HG02588 (cell line): ENCODE results near the gene SRSF3.
A peak's percentile ranks its signal among the peaks of the same experiment; 100 is the strongest.
"Not testable (repeated sequence)": the region's sequence is repeated elsewhere in the genome, so short reads cannot be mapped to it uniquely, and the experiment has no call there.

Experiments used
- ATAC-seq: cut with Tn5 transposase; IDR thresholded peaks from one replicate; pipeline ENCODE4 v1.9.1; 2021; ENCODE audit warnings: mild to moderate bottlenecking, moderate library complexity; ENCODE audit not compliant: unreplicated experiment

SRSF3 gene

DNA sequence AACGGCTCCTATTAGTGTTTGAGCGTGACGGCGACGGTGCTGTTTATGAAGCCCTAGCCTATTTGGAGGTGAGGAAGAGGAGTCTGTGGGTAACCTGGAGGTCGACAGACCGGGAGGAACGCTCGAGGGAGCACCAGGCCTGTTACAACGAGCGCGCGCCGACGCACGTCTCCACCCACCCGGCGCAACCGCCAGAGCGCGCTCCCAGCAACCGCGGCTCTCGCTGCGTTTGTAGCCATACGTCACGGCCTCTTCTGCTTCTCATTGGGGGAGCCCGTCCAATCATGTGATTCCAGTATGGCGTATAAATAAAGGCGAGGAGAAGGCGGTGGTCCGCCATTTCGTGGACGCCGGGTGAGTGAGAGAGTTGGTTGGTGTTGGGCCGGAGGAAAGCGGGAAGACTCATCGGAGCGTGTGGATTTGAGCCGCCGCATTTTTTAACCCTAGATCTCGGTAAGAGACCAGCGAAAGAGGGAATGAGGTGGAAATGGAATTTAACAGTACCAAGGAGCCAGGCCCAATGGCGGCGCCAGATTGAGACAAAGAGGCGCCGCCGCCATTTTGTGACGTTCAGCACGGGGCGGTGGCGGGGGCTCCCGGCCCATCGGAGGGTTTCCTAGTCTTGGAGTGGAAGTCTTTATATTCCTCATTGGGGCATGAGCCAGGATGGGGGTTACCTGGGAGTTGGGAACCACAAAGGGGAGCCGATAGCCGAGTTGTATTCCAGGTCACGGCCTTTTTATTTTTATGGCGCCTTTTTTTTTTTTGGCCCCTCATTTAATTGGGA lies at the start of gene SRSF3:
SRSF3 (plus strand) TSS at position 334 of the 787 bp plus-strand sequence. CDS start 2,401 bp downstream, outside the sequence.
- ATAC-seq, result peak; percentile 87

DNA sequence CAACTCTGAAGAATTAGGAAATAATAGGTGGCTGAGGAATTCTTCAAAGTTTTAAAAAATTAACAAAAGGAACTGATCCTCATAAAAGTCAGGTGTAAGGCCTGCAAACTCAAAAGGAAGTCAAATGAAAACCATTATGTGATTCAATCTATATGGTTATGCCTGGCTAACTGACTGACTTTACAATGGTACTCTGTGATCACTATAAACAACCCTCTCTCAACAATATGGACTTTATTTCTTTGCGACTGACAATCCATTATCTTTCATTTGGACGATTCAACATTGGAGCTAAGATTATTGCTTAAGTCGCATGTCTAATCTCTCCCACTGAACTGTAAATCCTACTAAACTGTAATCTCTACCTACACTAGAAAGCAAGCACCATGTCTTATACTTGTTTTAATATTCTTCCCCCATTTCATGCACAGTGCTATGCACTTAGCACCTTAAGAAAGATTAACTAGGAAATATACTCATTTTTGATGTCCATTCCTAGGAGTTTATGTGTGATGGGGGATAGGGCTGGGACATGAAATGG lies 48.3 kb upstream of the SRSF3 start:
- no peak for ATAC-seq

DNA sequence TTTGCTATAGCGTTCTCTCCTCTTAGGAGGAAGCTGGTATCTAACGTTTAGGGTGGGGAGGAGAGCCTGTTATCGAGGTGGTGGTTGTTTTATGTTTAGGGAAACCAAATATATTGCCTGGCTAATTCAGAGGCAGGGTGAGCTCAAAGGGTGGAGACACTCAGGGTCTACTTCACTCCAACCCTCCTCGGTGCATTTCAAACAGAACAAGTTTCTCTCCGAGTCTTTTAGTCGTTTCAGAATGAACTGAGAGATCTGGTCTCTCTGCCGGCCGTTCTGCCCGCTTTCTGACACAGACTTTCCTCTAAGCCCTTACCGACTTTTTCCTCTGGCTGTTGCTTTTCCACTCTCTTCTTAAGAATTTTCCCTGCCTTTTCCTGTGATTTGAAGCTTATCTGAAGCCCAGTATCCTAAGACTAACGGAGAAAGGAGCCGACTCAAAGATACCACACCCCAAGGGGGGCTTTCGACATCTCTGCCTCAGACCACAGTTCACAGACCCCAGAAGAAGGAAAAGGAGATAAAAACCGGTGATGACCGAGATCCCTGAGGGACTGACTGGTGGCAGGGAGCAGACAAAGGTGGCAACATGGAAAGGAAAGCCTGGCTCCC lies 47.7 kb upstream of the SRSF3 start:
- peak; percentile 2 for ATAC-seq

DNA sequence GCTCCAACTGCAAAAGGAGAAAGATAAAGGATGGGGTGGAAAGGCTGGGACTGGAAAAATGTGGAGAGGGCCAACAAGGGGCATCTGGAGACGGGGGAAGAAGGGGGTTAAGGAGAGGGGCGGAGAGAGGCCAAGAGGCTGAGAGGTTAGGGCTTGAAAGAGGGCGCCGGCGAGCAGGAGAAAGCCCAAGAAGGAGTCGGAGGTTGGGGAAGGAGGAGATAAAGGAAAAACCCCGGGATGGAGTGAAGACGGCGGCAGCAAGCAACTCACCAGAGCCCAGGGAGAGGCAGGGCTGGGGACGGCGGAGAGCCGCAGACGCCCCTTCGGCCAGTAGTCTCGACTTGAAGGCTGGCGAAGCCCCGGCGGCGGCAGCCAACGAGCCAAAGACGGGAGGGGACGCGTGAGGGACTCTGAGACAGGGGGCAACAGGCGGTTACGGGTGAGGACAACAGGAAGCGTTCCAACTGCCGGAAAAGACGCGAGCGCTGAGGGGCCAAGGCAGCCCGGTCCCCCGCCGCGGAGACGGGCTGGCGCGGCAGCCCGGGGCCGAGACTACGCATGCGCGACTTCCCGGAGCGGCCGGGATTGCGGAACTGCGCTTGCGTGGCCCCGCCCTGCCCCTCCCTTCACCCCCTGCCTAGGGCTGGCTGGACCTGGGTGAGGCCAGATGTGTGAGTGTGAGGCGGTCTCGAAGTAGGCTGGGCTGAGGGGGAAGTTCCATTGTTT lies 47.1 kb upstream of the SRSF3 start, which contains the start of gene STK38:
STK38 (minus strand) TSS at position 560 of the 726 bp plus-strand sequence. CDS start 7,277 bp downstream, outside the sequence.
- ATAC-seq, result peak; percentile 81

DNA sequence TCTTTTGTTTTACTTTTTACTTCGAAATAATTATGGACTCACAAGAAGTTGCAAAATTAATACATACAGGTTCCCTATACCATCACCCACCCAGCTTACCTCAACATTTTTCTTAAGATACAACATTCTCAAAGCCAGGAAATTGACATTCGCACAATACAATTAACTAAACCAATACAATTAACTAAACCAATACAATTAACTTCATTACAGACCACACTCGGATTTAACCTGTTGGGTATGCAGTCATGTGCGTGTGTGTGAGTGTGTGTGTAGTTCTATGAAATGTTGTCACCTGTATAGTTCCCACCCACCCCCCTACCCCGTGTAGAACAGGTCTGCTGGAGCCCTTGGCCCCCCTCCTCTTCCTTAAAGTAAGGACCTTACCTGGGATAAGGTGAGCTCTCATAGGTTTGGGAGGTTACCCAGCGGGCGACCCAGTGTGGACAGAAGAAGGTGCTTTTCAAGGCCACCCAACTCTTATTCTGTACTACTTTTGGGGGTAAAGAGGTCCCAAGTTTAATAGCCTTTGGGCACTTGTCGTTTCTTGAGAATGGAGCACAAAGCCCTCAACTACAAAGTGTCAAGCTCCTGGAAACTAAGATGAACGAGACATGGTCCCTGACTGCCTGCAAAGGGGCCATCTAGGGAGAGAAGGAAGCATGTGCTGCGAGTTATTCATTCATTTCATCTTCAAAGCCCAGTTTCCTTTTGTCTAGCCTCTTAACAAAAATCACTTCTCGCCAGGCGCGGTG lies 46.3 kb upstream of the SRSF3 start:
- ATAC-seq, result no peak

DNA sequence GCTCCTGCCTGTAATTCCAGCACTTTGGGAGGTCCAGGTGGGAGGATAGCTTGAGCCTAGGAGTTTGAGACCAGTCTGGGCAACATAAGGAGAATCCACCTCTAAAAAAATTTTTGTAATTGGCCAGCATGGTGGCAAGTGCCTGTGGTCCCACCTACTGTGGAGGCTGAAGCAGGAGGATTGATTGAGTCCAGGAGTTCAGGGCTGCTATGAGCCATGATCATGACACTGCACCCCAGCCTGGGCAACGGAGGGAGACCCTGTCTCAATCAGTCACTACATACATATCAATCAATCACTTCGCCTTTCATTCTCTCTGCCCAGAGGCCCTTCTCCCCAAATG lies 45.8 kb upstream of the SRSF3 start:
- no peak for ATAC-seq

DNA sequence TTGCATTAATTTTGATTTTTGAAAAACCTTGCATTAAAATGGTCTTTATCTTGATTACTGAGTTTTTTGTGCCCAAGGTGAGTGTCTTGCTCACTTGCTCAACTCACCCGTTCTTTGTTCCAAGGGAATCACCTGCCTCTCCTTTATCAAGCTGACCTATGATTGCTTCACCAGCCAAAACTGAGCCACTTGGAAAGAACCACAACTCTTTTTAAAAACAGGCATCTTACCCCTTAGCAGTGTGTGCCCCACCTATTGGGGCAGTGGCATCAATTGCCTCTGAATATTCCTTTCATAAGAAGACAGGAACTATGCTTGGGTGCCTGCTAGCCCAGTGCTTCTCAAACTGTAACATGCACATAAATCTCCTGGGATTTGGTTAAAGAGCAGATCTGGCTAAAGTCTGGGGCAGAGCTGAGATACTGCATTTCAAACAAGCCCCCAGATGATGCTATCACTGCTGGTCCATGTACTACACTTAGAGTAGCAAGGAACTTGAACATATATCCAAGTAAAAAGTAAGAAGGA lies 43.6 kb upstream of the SRSF3 start:
- no peak for ATAC-seq

DNA sequence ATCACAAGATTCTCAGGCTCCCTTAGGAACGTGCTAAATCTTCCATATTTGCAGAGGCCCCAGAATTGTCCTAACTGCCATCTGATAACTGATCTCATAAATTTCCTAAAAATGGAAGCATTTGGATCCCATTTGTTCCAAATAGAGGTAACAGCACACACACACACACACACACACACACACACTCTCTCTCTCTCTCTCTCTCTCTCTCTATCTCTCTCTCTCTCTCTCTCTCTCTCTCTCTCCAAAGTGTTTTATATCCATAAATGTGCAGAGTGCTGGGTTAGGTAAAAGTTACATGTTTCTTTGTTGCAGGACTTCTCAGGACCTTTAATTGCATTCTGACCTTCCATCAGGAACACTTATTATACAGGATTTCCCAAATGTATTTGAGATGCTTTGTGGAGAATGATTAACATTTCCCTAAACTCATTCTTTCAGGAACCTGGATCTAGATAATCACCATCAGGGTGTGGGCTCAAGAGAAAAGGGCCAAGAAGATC lies 38.4 kb upstream of the SRSF3 start:
- ATAC-seq, result no peak

DNA sequence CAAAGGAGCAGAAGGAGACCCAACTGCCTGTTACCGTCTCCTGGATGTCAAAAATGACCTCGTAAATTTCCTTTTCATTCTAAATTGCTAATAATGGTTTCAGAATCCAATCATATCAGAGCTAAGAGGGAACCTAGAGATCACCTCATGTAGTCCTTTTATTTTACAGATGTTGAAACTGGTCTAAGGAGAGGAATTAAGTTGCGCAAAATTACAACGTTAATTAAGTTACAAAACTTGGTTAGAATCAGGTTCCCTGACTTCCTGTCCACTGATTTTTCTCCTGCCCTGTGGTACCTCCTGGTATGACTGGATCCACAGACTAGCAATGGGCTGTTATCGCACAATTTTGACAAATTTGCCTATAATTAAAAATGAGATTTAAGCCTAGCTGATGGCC lies 37.9 kb upstream of the SRSF3 start:
- ATAC-seq, result no peak

DNA sequence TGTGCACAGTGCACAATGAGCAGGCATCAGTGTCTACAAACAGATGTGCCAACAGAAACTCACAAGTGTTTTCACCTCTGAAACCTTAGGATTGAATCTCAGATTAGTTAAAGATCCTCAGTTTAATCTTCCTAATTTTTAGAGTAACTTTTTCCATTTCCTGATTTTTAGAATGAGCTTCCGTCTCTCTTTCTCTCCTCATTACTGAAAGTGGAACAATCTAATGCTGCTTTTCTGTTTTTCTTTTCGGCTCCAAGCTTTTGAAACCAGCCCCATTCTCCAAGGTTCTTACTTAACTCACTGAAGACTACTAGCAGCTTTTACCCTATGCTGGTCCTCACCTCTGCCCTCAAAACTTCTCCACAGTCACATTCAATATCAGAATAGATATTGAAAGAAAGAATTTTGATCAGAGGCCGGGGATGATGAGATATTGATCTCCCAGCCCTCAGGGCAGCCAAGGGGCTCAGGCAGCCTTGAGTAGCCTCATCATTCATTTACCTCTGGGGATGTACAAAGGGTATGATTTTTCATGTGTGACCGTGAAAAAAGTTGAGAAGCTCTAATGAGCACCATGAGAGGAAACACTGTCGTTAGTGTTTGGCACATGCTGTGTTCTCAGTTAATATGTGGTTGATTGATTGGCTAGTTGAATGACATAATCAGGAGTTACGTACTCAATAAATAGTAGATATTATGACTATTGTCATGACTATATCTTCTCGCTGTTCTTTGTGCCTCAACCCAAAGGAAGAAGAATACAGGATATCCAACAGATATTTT lies 35.0 kb upstream of the SRSF3 start:
- ATAC-seq, result no peak

DNA sequence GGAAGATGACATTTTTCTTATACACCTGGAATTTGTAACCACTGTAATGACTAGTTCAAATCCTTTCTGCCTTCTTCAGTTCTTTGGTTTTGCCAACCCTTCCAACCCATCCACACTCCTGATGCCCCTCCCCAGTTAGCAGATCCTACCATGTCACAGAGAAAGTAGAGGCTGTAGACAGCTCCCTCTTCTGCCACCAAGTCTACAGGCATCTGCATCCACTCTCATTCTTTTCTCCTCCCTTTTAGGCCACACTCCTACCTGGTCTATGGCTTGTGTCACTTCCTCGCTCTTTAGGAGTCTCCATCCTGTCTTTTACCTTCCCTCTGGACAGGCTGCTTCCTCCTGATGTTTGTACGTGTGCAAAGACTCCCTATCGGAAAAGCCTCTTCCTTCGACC lies 33.3 kb upstream of the SRSF3 start:
- ATAC-seq, result no peak

DNA sequence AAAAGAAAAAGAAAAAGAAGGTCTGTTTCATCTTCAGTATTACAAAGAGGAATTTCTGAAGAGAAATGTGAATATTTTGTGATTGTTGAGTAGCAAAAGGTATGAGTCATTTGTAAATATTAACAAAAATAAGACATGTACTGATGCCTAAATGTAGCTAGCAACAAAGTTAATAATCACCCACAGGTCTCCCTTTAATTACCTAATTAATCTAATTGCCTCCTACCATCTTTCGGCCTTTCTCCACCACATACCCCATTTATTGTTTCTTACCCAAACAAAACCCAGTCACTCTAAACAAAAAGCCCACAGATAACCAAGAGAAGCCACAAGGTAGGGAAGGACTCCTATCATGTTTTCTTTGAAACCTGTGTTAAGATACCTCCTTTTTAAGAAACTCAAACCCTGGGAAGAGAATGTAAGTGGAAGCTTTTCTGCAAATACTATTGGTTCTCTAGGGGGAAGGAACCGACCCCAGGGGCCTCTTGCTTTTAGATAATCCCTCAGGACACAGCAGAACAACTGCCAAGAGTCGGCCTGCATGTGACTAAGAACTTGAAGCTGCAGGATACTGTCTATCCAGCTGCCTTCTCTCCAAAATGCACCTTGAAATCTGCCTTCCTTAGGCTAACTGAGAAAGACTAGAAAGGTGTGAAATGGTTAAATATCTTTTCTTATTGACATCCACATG lies 30.8 kb upstream of the SRSF3 start:
- ATAC-seq, result no peak

DNA sequence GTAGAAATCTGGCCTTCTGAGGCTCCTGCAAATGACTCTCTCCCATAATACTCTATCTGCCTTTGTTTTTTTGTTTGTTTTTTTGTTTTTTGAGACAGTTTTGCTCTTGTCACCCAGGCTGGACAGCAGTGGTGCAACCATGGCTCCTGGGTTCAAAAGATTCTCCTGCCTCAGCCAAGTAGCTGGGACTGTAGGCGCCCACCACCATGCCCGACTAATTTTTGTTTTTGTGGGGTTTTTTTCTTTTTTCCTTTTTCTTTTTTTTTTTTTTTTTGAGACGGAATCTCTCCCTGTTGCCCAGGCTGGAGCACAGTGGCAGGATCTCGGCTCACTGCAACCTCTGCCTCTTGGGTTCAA lies 30.3 kb upstream of the SRSF3 start:
- ATAC-seq, result no peak

DNA sequence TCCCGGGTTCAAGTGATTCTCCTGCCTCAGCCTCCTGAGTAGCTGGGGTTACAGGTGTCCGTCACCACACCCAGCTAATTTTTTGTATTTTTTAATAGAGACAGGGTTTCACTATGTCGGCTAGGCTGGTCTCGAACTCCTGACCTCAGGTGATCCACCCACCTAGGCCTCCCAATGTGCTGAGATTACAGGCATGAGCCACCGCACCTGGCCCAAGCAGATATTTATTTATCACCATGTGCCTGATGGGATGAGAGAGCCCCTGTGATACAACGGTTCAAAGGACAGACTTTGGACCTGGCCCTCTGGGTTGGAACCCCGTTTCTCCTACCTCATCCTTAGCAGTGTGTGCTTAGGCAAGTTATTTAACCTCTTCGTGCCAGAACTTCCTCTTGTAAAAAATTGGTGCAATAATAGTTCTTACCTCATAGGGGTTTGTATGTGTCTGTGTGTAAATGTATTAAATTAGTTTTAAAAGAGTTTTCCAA lies 27.7 kb upstream of the SRSF3 start:
- ATAC-seq, result no peak

DNA sequence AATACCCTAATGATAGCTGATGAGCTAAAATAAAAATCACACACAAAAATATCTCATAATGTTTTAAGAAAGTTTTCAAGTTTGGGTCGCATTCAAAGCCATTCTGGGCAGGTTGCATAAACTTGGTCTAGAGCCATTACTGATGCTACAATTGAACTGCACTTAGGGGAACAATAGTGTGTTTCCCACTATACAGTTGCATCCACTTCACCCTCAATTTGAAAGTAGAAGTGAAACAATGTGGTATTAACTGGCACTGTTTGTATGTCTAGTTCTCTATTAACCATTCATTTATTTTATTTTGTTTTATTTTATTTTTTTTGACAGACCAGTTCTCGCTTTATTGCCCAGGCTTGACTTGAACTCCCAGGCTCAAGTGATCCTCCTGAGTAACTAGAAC lies 23.9 kb upstream of the SRSF3 start:
- ATAC-seq, result no peak

DNA sequence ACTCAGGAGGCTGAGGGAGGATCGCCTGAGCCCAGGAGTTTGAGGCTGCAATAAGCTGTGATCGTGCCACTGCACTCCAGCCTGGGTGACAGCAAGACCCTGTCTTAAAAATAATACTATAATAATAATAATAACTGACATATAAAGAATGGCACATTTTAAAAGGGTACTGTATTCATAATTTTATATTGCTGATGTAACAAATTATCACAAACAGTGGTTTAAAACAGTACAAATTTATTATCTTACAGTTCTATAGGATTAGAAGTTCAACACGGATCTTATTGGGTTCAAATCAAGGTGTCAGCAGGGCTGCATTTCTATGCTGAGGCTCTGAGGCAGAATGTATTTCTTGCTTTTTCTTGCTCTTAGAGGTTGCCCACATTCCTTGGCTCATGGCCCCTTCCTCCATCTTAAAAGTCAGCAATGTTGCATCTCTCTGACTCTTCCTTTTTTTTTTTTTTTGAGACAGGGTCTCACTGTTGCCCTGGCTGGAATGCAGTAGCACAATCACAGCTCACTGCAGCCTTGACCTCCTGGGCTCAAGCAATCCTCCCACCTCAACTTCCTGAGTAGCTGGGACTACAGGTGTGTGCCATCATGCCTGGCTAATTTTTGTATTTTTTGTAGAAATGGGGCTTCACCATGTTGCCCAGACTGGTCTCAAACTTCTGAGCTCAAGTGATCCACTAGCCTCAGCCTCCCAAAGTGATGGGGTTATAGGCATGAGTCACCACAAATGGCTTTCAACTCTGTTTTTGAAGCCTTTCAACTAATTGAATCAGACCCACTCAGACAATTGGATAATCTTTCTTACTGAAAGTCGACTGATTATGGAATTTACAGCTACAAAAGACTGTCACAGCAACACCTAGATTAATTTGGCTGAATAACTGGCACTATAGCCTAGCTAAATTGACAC lies 22.8 kb upstream of the SRSF3 start:
- ATAC-seq, result no peak

DNA sequence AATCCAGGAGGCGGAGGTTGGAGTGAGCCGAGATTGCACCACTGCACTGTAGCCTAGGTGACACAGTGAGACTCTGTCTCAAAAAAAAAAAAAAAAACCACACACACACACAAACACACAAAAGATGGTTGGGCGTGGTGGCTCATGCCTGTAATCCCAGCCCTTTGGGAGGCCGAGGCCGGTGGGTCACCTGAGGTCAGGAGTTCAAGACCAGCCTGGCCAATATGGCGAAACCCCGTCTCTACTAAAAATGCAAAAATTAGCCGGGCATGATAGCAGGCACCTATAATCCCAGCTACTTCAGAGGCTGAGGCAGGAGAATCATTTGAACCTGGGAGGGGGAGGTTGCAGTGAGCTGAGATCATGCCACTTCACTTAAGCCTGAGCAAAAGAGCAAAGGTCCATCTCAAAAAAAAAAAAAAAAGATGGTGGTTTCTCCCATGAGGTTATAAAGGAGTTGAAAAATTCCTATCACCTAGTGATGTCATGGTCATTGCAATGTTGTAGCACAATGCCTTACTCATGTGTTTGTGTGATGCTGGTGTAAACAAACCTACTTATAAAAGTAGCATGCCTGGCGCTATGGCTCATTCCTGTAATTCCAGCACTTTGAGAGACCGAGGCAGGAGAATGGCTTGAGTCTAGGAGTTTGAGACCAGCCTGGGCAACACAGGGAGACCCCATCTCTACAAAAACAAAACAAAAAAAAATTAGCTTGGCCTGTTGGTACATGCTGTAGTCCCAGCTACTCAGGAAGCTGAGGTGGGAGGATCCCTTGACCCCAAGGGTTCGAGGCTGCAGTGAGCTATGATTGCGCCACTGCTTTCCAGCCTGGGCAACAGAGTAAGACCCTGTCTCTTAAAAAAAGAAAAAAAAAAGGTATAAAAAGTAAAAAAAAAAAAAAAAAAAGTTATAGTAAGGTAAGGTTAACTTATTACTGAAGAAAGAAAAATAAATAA lies 21.5 kb upstream of the SRSF3 start:
- not testable (repeated sequence) for ATAC-seq
